Fibroblast of pulmonary artery (primary cell): ENCODE measurements around the gene HDAC10.

Source experiments
- DNase-seq: peaks from one replicate; pipeline ENCODE4 v3.0.0-alpha.2; 2010; ENCODE audit warnings: low read depth
- H3K4me3 ChIP-seq: replicated peaks from 2 replicates; pipeline ENCODE4 v1.5.1; 2011; ENCODE audit warnings: low read depth, mild to moderate bottlenecking, control low read depth, low read length, moderate library complexity
- TF ChIP-seq, protein P1 (sequence below): IDR thresholded peaks from 2 replicates; pipeline ENCODE4 v1.5.1; 2011; ENCODE audit warnings: mild to moderate bottlenecking, control low read depth, low read length, inconsistent platforms; ENCODE audit errors: missing control alignments

HDAC10 gene

DNA sequence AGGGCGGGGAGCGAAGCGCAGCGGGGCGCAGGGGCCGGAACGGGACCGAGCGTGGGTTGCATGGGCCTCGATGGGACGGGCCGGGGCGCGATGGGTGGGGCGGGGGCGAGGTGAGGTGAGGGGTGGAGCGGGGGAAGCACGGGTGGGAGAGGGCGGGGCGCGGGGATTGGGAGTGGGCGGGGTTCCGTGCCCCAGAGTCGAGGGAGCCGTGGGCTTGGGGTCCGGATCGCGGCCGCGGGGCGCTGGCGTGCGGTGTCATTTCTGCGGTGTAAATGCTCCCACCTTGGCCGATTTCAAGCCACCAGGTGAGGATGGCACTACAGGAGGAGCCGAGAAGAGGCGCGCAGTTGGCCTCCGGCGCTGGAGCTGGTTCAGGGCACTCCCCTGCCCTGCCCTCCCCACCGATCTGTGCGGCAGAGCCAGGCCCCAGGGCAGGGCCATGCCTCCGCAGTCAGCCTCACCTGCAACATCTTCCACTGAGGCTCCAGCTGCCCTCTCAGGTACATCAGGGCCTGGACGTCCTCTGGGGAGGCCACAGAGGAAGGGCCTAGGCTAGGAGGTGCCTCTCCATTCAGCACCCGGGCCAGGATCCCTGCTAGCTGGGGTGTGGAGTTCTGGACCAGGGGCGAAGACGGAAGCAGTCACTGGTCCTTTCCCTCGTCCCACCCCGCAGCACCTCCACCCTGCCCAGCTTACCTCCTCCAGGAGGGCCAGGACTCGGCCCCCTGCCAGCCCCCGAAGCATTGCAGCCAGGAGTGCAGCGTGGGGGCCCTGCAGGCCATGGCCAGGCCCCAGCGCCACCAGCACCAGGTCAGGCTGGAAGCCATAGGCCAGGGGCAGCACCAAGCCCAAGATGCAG is 5.6 kb downstream of the HDAC10 start:
- H3K4me3 ChIP-seq = peak overlapping the region; percentile 97
- DNase-seq = no peak
- TF ChIP-seq, protein P1, sequence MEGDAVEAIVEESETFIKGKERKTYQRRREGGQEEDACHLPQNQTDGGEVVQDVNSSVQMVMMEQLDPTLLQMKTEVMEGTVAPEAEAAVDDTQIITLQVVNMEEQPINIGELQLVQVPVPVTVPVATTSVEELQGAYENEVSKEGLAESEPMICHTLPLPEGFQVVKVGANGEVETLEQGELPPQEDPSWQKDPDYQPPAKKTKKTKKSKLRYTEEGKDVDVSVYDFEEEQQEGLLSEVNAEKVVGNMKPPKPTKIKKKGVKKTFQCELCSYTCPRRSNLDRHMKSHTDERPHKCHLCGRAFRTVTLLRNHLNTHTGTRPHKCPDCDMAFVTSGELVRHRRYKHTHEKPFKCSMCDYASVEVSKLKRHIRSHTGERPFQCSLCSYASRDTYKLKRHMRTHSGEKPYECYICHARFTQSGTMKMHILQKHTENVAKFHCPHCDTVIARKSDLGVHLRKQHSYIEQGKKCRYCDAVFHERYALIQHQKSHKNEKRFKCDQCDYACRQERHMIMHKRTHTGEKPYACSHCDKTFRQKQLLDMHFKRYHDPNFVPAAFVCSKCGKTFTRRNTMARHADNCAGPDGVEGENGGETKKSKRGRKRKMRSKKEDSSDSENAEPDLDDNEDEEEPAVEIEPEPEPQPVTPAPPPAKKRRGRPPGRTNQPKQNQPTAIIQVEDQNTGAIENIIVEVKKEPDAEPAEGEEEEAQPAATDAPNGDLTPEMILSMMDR = no peak

- peak; percentile 92 for DNase-seq
- TF ChIP-seq, protein P1 = peak; percentile 15
- peak within 1 kb of the TSS; percentile 97 for H3K4me3 ChIP-seq
Measured at GRCh38 chr22:50244420-50245213, 6.4 kb downstream of the HDAC10 start, which contains the start of gene TUBGCP6. Gene TUBGCP6, minus strand, starts transcription at chr22:50245023. Its CDS starts 564 bp downstream, at chr22:50244459.

- H3K4me3 ChIP-seq = peak overlapping the region; percentile 97
- TF ChIP-seq, protein P1 = no peak
- DNase-seq = no peak
Measured at GRCh38 chr22:50243685-50244419, 7.2 kb downstream of the HDAC10 start.

GRCh38 chr22:50242406-50242949 is 8.6 kb downstream of the HDAC10 start:
- DNase-seq = no peak
- TF ChIP-seq, protein P1 = no peak
- H3K4me3 ChIP-seq = peak overlapping the region; percentile 97

DNA sequence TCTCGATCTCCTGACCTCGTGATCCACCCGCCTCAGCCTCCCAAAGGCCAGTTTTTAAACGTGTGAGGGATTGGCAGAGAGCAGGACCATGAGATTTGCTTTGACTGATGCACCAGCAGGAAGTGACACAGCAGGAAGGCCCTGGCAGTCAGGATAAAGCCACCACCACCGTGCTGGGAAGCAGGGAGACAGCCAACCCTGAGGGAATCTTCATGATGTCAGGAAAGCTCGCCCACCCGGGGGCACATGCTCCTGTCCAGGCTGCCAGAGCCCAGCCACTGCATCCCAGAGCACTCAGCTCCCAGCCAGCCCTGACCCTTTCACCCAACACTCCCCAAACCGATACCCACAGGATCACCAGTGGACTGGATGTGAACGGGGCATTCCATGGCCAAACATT is 12.3 kb downstream of the HDAC10 start:
- no peak for DNase-seq
- H3K4me3 ChIP-seq = no peak overlapping the region
- TF ChIP-seq, protein P1 = no peak

GRCh38 chr22:50236731-50237409 is 14.2 kb downstream of the HDAC10 start:
- DNase-seq = peak; percentile 44
- TF ChIP-seq, protein P1 = peak; percentile 46

More at GRCh38 chr22:50236731-50237409, 14.2 kb downstream of the HDAC10 start:
- H3K4me3 ChIP-seq = no peak overlapping the region
